Naive thymus-derived CD4-positive, alpha-beta T cell (primary cell): ENCODE measurements around the gene RFX8. TPM values are rescaled to one million over a fixed set of nuclear protein-coding genes. Genes with fewer than 3 reads are reported as not detected.

Experiments used
- ATAC-seq: fragments of 150-1000 bp; cut with Tn5 transposase; 2 replicates; pipeline ENCODE4 v1.10.0; 2021; ENCODE audit warnings: mild to moderate bottlenecking, moderate library complexity
- CTCF ChIA-PET: fragments of 350-600 bp; sonication (Branson Sonifier 250); formaldehyde crosslinking; loops from one replicate; lab custom pipeline; 2021; ENCODE audit warnings: antibody characterized with exemption; lab: Charles Lee
- POLR2A ChIA-PET: fragments of 350-600 bp; sonication (Branson Sonifier 250); formaldehyde crosslinking; loops from one replicate; lab custom pipeline; 2021; ENCODE audit warnings: antibody characterized with exemption, inconsistent platforms; lab: Charles Lee
- DNase-seq, 9 donors: peaks; one replicate each; pipeline versions ENCODE4 v3.0.0 to v3.0.0-alpha.2; 2020 to 2022; ENCODE audit warnings: mixed read lengths in 1 of 9
- H3K27ac ChIP-seq: one replicate; pipeline ENCODE4 v1.7.0; 2013; ENCODE audit warnings: mild to moderate bottlenecking, low read depth, low read length, moderate library complexity
- H3K27me3 ChIP-seq, 2 donors: one replicate each; pipeline ENCODE4 v1.7.0; 2013; ENCODE audit warnings: low read length in 2 of 2, mild to moderate bottlenecking in 2 of 2, moderate library complexity in 2 of 2; ENCODE audit not compliant: control insufficient read depth in 2 of 2, insufficient read depth in 2 of 2
- H3K36me3 ChIP-seq, 3 experiments: 1 replicate in 2 of 3; 2 replicates in 1 of 3; pipeline ENCODE4 v1.7.0; 2013; ENCODE audit warnings: low read length in 3 of 3, mild to moderate bottlenecking in 3 of 3, moderate library complexity in 1 of 3; ENCODE audit not compliant: insufficient read depth in 3 of 3, control insufficient read depth in 2 of 3
- H3K4me1 ChIP-seq, 2 donors: one replicate each; pipeline ENCODE4 v1.7.0; 2013; ENCODE audit warnings: low read length in 2 of 2, mild to moderate bottlenecking in 2 of 2, moderate library complexity in 1 of 2; ENCODE audit not compliant: control insufficient read depth in 2 of 2, insufficient read depth in 2 of 2
- H3K4me3 ChIP-seq: 2 replicates; pipeline ENCODE4 v1.7.0; 2013; ENCODE audit warnings: mild to moderate bottlenecking, low read length
- H3K9me3 ChIP-seq, 3 experiments: 1 replicate in 2 of 3; 2 replicates in 1 of 3; pipeline ENCODE4 v1.7.0; 2013; ENCODE audit warnings: low read length in 3 of 3; ENCODE audit not compliant: control insufficient read depth in 2 of 3
- H3K27ac Mint-ChIP-seq, 9 donors: one replicate each; pipeline ENCODE4 v1.8.0; 2020 to 2022; ENCODE audit warnings: mixed read lengths in 9 of 9, mild to moderate bottlenecking in 8 of 9, moderate library complexity in 5 of 9, inconsistent platforms in 2 of 9
- H3K27me3 Mint-ChIP-seq, 5 donors: one replicate each; pipeline ENCODE4 v1.8.0; 2021 to 2022; ENCODE audit warnings: mixed read lengths in 5 of 5, mild to moderate bottlenecking in 1 of 5
- H3K36me3 Mint-ChIP-seq, 5 donors: one replicate each; pipeline ENCODE4 v1.8.0; 2020 to 2022; ENCODE audit warnings: mixed read lengths in 5 of 5, mild to moderate bottlenecking in 3 of 5, inconsistent platforms in 1 of 5
- H3K4me1 Mint-ChIP-seq, 7 donors: one replicate each; pipeline ENCODE4 v1.8.0; 2020 to 2022; ENCODE audit warnings: mixed read lengths in 7 of 7, mild to moderate bottlenecking in 3 of 7, inconsistent platforms in 1 of 7
- H3K4me3 Mint-ChIP-seq, 10 donors: one replicate each; pipeline ENCODE4 v1.8.0; 2020 to 2022; ENCODE audit warnings: mild to moderate bottlenecking in 10 of 10, mixed read lengths in 10 of 10, moderate library complexity in 6 of 10, inconsistent platforms in 2 of 10
- H3K9me3 Mint-ChIP-seq, 11 donors: one replicate each; pipeline ENCODE4 v1.8.0; 2020 to 2022; ENCODE audit warnings: mixed read lengths in 11 of 11, mild to moderate bottlenecking in 4 of 11, inconsistent platforms in 1 of 11, moderate library complexity in 1 of 11
- intact Hi-C, 2 donors: fragments of 100-400 bp; cut with micrococcal nuclease; formaldehyde crosslinking; loops; one replicate each; pipeline ENCODE4 v1.15.1; 2023
- polyA plus RNA-seq, 2 donors: library from polyadenylated mRNA; unstranded; fragments of 300-500 nt; fragmentation: Illumina TruSeq; gene quantifications; one replicate each; pipeline ENCODE4 v1.2.3, GENCODE V29; 2021
- total RNA-seq, 6 experiments: library from RNA in 5 of 6; stranded (reverse) in 5 of 6; gene quantifications; 1 replicate in 5 of 6; 2 replicates in 1 of 6; pipeline ENCODE4 v1.2.3 and lab custom pipeline; 2021 to 2026

RFX8 gene
- total and polyA plus RNA-seq, 7 experiments from 2014 or later = 0.24 to 2.0 (median 0.88) TPM; not detected in 3

GRCh38 chr2:101433465-101433864 lies 41.4 kb downstream of the RFX8 start:
- ChIA-PET POLR2A (no interaction called here), CTCF (interaction anchor here (0.7 to 1.0 kb wide), 2 partner anchors 292 to 423 kb away, joined by 3 to 4 read pairs; no protein-coding TSS in a partner anchor)
- H3K9me3 ChIP-seq = no peaks in the 10 kb centered on the region
- no peak overlapping the region for H3K27ac Mint-ChIP-seq
- H3K27ac ChIP-seq = no peak overlapping the region
- no peak overlapping the region for H3K4me3 ChIP-seq
- intact Hi-C loops = no loop called here
- H3K36me3 Mint-ChIP-seq = peaks cover 0 to 2% (median 0%) of the 10 kb centered on the region in 5 donors
- H3K27me3 ChIP-seq = no peaks in the 10 kb centered on the region
- H3K4me3 Mint-ChIP-seq = no peak overlapping the region
- no peaks in the 10 kb centered on the region for H3K36me3 ChIP-seq
- no peaks in the 10 kb centered on the region for H3K9me3 Mint-ChIP-seq
- no peaks in the 10 kb centered on the region for H3K27me3 Mint-ChIP-seq
- no peaks in the 10 kb centered on the region for H3K4me1 ChIP-seq
- DNase-seq = no peak
- H3K4me1 Mint-ChIP-seq = peaks cover 0 to 5% (median 0%) of the 10 kb centered on the region in 7 donors
- ATAC-seq = no peak

GRCh38 chr2:101432411-101433181 lies 42.3 kb downstream of the RFX8 start:
- no peaks in the 10 kb centered on the region for H3K27me3 Mint-ChIP-seq
- no peaks in the 10 kb centered on the region for H3K4me1 ChIP-seq
- H3K4me3 ChIP-seq = no peak overlapping the region
- no peak overlapping the region for H3K27ac ChIP-seq
- H3K27me3 ChIP-seq = no peaks in the 10 kb centered on the region
- ChIA-PET POLR2A (no interaction called here), CTCF (interaction anchor here (0.7 kb wide), 1 partner anchor 293 kb away, joined by 3 read pairs; no protein-coding TSS in a partner anchor)
- no peaks in the 10 kb centered on the region for H3K36me3 ChIP-seq
- H3K27ac Mint-ChIP-seq = no peak overlapping the region
- no peak for DNase-seq
- peaks cover 0 to 5% (median 0%) of the 10 kb centered on the region in 7 donors for H3K4me1 Mint-ChIP-seq
- intact Hi-C loops = no loop called here
- peak; percentile 26 for ATAC-seq
- no peaks in the 10 kb centered on the region for H3K9me3 Mint-ChIP-seq
- peaks cover 0 to 2% (median 0%) of the 10 kb centered on the region in 5 donors for H3K36me3 Mint-ChIP-seq
- H3K9me3 ChIP-seq = no peaks in the 10 kb centered on the region
- H3K4me3 Mint-ChIP-seq = no peak overlapping the region

- peaks cover 0 to 2% (median 0%) of the 10 kb centered on the region in 5 donors for H3K36me3 Mint-ChIP-seq
- peaks cover 0 to 3% (median 0%) of the 10 kb centered on the region in 7 donors for H3K4me1 Mint-ChIP-seq
- ChIA-PET POLR2A (no interaction called here), CTCF (interaction anchor here (0.9 to 1.5 kb wide), 2 partner anchors 9 to 11 kb away, joined by 3 to 4 read pairs; no protein-coding TSS in a partner anchor)
- intact Hi-C loops = no loop called here
- H3K9me3 Mint-ChIP-seq = no peaks in the 10 kb centered on the region
- no peaks in the 10 kb centered on the region for H3K27me3 Mint-ChIP-seq
- H3K27me3 ChIP-seq = no peaks in the 10 kb centered on the region
- no peak overlapping the region for H3K27ac ChIP-seq
- ATAC-seq (no peak), DNase-seq (no peak)
- H3K4me1 ChIP-seq = no peaks in the 10 kb centered on the region
- H3K9me3 ChIP-seq = no peaks in the 10 kb centered on the region
- H3K4me3 ChIP-seq = no peak overlapping the region
- no peaks in the 10 kb centered on the region for H3K36me3 ChIP-seq
- no peak overlapping the region for H3K4me3 Mint-ChIP-seq
- H3K27ac Mint-ChIP-seq = no peak overlapping the region
Measured at GRCh38 chr2:101431486-101431885, 43.4 kb downstream of the RFX8 start.

GRCh38 chr2:101430156-101430555 lies 44.8 kb downstream of the RFX8 start:
- no peak overlapping the region for H3K4me3 Mint-ChIP-seq
- peaks cover 0 to 2% (median 0%) of the 10 kb centered on the region in 5 donors for H3K36me3 Mint-ChIP-seq

GRCh38 chr2:101429453-101429852 lies 45.5 kb downstream of the RFX8 start:
- Mint-ChIP-seq H3K27me3 (no peaks in the 10 kb centered on the region), H3K9me3 (no peaks in the 10 kb centered on the region), H3K27ac (peak overlapping the region in 1 of 9 donors; percentile 48), H3K36me3 (peaks cover 0 to 2% (median 0%) of the 10 kb centered on the region in 5 donors), H3K4me1 (no peaks in the 10 kb centered on the region), H3K4me3 (no peak overlapping the region)
- CTCF ChIA-PET = interaction anchor here (1.0 kb wide), 1 partner anchor 303 kb away, joined by 3 read pairs; no protein-coding TSS in a partner anchor
- POLR2A ChIA-PET = no interaction called here
- Histone ChIP-seq H3K27me3 (no peaks in the 10 kb centered on the region), H3K36me3 (no peaks in the 10 kb centered on the region), H3K27ac (no peak overlapping the region), H3K4me1 (no peaks in the 10 kb centered on the region), H3K9me3 (no peaks in the 10 kb centered on the region), H3K4me3 (no peak overlapping the region)
- no peak for DNase-seq
- intact Hi-C loops = no loop called here
- no peak for ATAC-seq

More at GRCh38 chr2:101430156-101430555, 44.8 kb downstream of the RFX8 start:
- Histone ChIP-seq H3K36me3 (no peaks in the 10 kb centered on the region), H3K4me3 (no peak overlapping the region), H3K27me3 (no peaks in the 10 kb centered on the region), H3K9me3 (no peaks in the 10 kb centered on the region), H3K27ac (no peak overlapping the region), H3K4me1 (no peaks in the 10 kb centered on the region)
- ChIA-PET CTCF (no interaction called here), POLR2A (no interaction called here)
- no peak for ATAC-seq
- no peak for DNase-seq
- no peak overlapping the region for H3K27ac Mint-ChIP-seq
- no peaks in the 10 kb centered on the region for H3K9me3 Mint-ChIP-seq
- no peaks in the 10 kb centered on the region for H3K4me1 Mint-ChIP-seq
- H3K27me3 Mint-ChIP-seq = no peaks in the 10 kb centered on the region
- intact Hi-C loops = no loop called here

GRCh38 chr2:101428422-101429176 lies 46.3 kb downstream of the RFX8 start:
- Histone ChIP-seq H3K27ac (no peak overlapping the region), H3K36me3 (no peaks in the 10 kb centered on the region), H3K9me3 (no peaks in the 10 kb centered on the region), H3K27me3 (no peaks in the 10 kb centered on the region), H3K4me1 (no peaks in the 10 kb centered on the region), H3K4me3 (no peak overlapping the region)
- Mint-ChIP-seq H3K4me3 (no peak overlapping the region), H3K27ac (no peak overlapping the region), H3K27me3 (no peaks in the 10 kb centered on the region), H3K4me1 (no peaks in the 10 kb centered on the region), H3K36me3 (peaks cover 0 to 7% (median 0%) of the 10 kb centered on the region in 5 donors), H3K9me3 (peaks cover 0 to 6% (median 0%) of the 10 kb centered on the region in 11 donors)
- POLR2A ChIA-PET = no interaction called here
- DNase-seq (no peak), ATAC-seq (no peak)
- CTCF ChIA-PET = interaction anchor here (1.0 kb wide), 1 partner anchor 304 kb away, joined by 3 read pairs; no protein-coding TSS in a partner anchor
- intact Hi-C loops = no loop called here
